Gastroesophageal sphincter (tissue), 3 donors: ENCODE data around the gene TNS1.

Experiments used
- POLR2A ChIP-seq, 2 donors: fragments of 450-650 bp; IDR thresholded peaks; one replicate each; pipeline ENCODE4 v1.6.1; 2017; ENCODE audit warnings: antibody characterized with exemption in 2 of 2, mild to moderate bottlenecking in 2 of 2, moderate library complexity in 1 of 2
- TF ChIP-seq, protein P1 (sequence below), 4 experiments: fragments of 200-600 bp in 2 of 4; fragments of 450-650 bp in 2 of 4; sonication (generic) in 1 of 4; IDR thresholded peaks; one replicate each; pipeline ENCODE4 v1.5.1; 2017 to 2019; ENCODE audit warnings: antibody characterized with exemption in 4 of 4, mild to moderate bottlenecking in 2 of 4, moderate library complexity in 2 of 4

DNA sequence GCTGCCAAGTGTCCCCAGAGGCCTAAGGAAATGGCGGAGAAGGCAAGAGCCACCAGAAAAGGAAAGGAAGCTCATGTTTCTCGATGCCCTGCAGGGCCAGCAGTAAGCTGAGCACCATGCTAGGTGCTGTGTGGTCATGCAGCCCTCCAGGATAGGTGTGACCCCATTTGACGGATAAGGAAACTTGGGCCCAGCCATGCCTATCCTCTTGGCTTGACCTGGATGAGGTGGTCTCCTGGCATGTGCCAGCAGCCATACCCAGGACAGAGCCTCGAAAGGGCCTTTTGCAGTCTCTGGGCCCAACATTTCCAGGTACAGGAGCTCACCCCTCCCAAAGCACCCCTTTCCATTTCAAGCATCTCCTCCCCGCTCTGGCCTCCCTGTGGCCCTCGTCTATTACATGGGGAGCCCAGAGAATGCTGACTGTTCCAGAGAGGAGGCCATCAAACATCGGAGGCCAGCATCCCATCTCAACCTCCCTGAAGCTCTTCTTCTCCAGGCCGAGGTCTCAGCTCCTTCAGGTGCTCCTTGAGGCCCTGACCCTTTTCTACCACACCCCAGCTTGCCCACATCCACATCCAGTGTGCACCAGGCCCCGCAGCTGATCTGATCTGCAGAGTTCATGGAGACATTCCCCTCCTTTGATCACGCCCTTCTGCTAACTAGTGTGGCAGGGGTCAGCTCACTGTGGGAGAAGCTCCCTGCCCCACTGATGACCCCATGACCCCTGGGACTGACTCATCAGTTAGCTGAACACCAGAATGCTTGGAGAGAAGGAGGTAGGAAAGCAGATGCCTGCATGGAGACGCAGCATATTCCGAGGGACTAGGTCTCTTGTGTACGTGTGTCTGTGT is 208.4 kb downstream of the TNS1 start:
- TF ChIP-seq, protein P1, sequence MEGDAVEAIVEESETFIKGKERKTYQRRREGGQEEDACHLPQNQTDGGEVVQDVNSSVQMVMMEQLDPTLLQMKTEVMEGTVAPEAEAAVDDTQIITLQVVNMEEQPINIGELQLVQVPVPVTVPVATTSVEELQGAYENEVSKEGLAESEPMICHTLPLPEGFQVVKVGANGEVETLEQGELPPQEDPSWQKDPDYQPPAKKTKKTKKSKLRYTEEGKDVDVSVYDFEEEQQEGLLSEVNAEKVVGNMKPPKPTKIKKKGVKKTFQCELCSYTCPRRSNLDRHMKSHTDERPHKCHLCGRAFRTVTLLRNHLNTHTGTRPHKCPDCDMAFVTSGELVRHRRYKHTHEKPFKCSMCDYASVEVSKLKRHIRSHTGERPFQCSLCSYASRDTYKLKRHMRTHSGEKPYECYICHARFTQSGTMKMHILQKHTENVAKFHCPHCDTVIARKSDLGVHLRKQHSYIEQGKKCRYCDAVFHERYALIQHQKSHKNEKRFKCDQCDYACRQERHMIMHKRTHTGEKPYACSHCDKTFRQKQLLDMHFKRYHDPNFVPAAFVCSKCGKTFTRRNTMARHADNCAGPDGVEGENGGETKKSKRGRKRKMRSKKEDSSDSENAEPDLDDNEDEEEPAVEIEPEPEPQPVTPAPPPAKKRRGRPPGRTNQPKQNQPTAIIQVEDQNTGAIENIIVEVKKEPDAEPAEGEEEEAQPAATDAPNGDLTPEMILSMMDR (IDR thresholded peaks at IDR 0.05): no peak
- no peak for TF ChIP-seq POLR2A (IDR thresholded peaks at IDR 0.05)
